Left lung (tissue), 10 donors: ENCODE results near the gene SIRT2. TPM values are rescaled to one million over a fixed set of nuclear protein-coding genes. Genes with fewer than 3 reads are reported as not detected.

ENCODE experiments used
- ATAC-seq: fragments of 200-7000 bp; cut with Tn5 transposase; one replicate; pipeline ENCODE4 v1.9.1; 2020; ENCODE audit warnings: moderate library complexity
- DNase-seq, 4 donors: peaks; one replicate each; pipeline ENCODE4 v3.0.0-alpha.2; 2013 to 2020
- H3K27ac ChIP-seq, 2 donors: fragments of 200-600 bp; sonication (generic) in 1 of 2; one replicate each; pipeline versions ENCODE4 v1.5.0 to v1.8.0; 2020 to 2021
- H3K27me3 ChIP-seq, 2 donors: fragments of 200-600 bp; sonication (generic) in 1 of 2; one replicate each; pipeline versions ENCODE4 v1.5.0 to v1.8.0; 2020 to 2021
- H3K36me3 ChIP-seq, 2 donors: fragments of 200-600 bp; sonication (generic) in 1 of 2; one replicate each; pipeline versions ENCODE4 v1.5.0 to v1.8.0; 2020 to 2021
- H3K4me1 ChIP-seq, 2 donors: fragments of 200-600 bp; one replicate each; pipeline ENCODE4 v1.8.0; 2021
- H3K4me3 ChIP-seq, 2 donors: fragments of 200-600 bp; sonication (generic) in 1 of 2; one replicate each; pipeline versions ENCODE4 v1.5.0 to v1.8.0; 2020 to 2021; ENCODE audit warnings: mild to moderate bottlenecking in 1 of 2
- H3K9me3 ChIP-seq, 2 donors: fragments of 200-600 bp; sonication (generic) in 1 of 2; one replicate each; pipeline versions ENCODE4 v1.5.0 to v1.8.0; 2020 to 2021
- CTCF ChIP-seq, 2 donors: fragments of 200-600 bp; sonication (generic) in 1 of 2; IDR thresholded peaks; one replicate each; pipeline versions ENCODE4 v1.5.0 to v1.8.0; 2021; ENCODE audit warnings: antibody characterized with exemption in 2 of 2
- intact Hi-C, 2 donors: fragments of 100-400 bp; cut with DNase I; formaldehyde crosslinking; loops; one replicate each; pipeline versions ENCODE4 v1.11.2 to v1.14.2; 2022
- polyA plus RNA-seq, 6 donors: library from polyadenylated mRNA; unstranded; fragments of 120-200 nt; gene quantifications; one replicate each; pipeline ENCODE4 v1.2.1, GENCODE V29; 2013; ENCODE audit not compliant: insufficient read length in 6 of 6
- total RNA-seq, 2 donors: library from RNA; stranded (reverse); fragmentation: NEBNext Ultra II Directional; extraction: Animal tissue kit (Norgen Biotek cat#: 25700); gene quantifications; one replicate each; pipeline ENCODE4 v1.2.1, GENCODE V29; 2021
- donor health status: DM: no; HTN: yes; CAD: no.
- donor health status: DM: no; HTN: no; CAD: no.

SIRT2 gene
- total and polyA plus RNA-seq, 8 donors: 49.2 to 56.1 (median 52.6) TPM

- intact Hi-C loops: no loop called here
- Histone ChIP-seq H3K27me3 (peaks cover 0 to 15% of the 10 kb centered on the region in 2 donors), H3K4me1 (peaks cover 0 to 4% of the 10 kb centered on the region in 2 donors), H3K36me3 (peaks cover 0 to 57% of the 10 kb centered on the region in 2 donors), H3K9me3 (no peaks in the 10 kb centered on the region), H3K4me3 (no peak overlapping the region), H3K27ac (no peak overlapping the region)
- DNase-seq: no peak
- no peak for ATAC-seq
- no peak for TF ChIP-seq CTCF (IDR thresholded peaks at IDR 0.05)
Observed at GRCh38 chr19:38907227-38907626, 7.8 kb upstream of the SIRT2 start.

GRCh38 chr19:38905620-38906019 is 6.2 kb upstream of the SIRT2 start:
- Histone ChIP-seq H3K36me3 (peaks cover 0 to 57% of the 10 kb centered on the region in 2 donors), H3K27ac (no peak overlapping the region), H3K27me3 (no peaks in the 10 kb centered on the region), H3K4me3 (no peak overlapping the region), H3K4me1 (peaks cover 4 to 15% of the 10 kb centered on the region in 2 donors), H3K9me3 (no peaks in the 10 kb centered on the region)
- intact Hi-C loops: no loop called here
- no peak for DNase-seq
- TF ChIP-seq CTCF (IDR thresholded peaks at IDR 0.05): no peak
- ATAC-seq: no peak

GRCh38 chr19:38904581-38905539 is 5.4 kb upstream of the SIRT2 start:
- Histone ChIP-seq H3K4me1 (peaks cover 7 to 18% of the 10 kb centered on the region in 2 donors), H3K27me3 (no peaks in the 10 kb centered on the region), H3K36me3 (peaks cover 0 to 57% of the 10 kb centered on the region in 2 donors), H3K9me3 (no peaks in the 10 kb centered on the region), H3K4me3 (no peak overlapping the region), H3K27ac (no peak overlapping the region)
- intact Hi-C loops: no loop called here
- ATAC-seq: no peak
- no peak for DNase-seq
- TF ChIP-seq CTCF (IDR thresholded peaks at IDR 0.05): no peak

- Histone ChIP-seq H3K36me3 (peaks cover 0 to 29% of the 10 kb centered on the region in 2 donors), H3K9me3 (no peaks in the 10 kb centered on the region), H3K4me3 (peak overlapping the region in 1 of 2 donors; percentile 78), H3K27me3 (no peaks in the 10 kb centered on the region), H3K4me1 (peaks cover 7 to 38% of the 10 kb centered on the region in 2 donors), H3K27ac (no peak overlapping the region)
- TF ChIP-seq CTCF (IDR thresholded peaks at IDR 0.05): no peak
- intact Hi-C loops: no loop called here
- ATAC-seq: no peak
- no peak for DNase-seq
Observed at GRCh38 chr19:38901683-38902082, 2.3 kb upstream of the SIRT2 start.

GRCh38 chr19:38900743-38901190 is 1.3 kb upstream of the SIRT2 start:
- intact Hi-C loops: no loop called here
- peak overlapping the region; percentile 78 to 84 for H3K4me3 ChIP-seq

More at GRCh38 chr19:38900743-38901190, 1.3 kb upstream of the SIRT2 start:
- ATAC-seq (no peak), DNase-seq (no peak)
- H3K27me3 ChIP-seq: no peaks in the 10 kb centered on the region
- no peaks in the 10 kb centered on the region for H3K9me3 ChIP-seq
- no peak for TF ChIP-seq CTCF (IDR thresholded peaks at IDR 0.05)
- H3K4me1 ChIP-seq: peaks cover 7 to 38% of the 10 kb centered on the region in 2 donors
- peaks cover 0 to 20% of the 10 kb centered on the region in 2 donors for H3K36me3 ChIP-seq
- peak overlapping the region; percentile 83 to 96 for H3K27ac ChIP-seq
